HG02763 (cell line): ENCODE results near the gene S100B.

Source experiments
- ATAC-seq: cut with Tn5 transposase; IDR thresholded peaks from one replicate; pipeline ENCODE4 v1.9.1; 2021; ENCODE audit warnings: mild to moderate bottlenecking, moderate library complexity; ENCODE audit not compliant: unreplicated experiment

The S100B gene

DNA sequence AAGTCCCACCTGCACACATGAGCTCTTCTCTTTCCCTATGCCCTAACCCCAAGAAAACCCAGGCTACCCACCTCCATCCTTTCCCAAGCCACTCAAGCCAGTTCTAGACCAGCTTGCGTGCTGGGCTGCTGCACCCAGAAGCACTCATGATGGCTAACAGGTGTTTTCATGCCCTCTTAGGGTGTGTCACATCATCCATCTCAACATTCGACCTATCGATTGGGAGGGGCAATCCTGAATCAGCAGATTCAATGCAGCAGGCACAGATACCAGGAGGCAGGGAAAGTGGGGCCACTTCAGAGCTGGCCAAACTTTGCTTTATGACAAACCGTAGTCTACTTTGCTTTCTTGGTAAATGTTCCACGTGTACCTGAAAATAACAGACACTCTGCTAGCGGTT lies 24.0 kb upstream of the S100B start:
- no peak for ATAC-seq

DNA sequence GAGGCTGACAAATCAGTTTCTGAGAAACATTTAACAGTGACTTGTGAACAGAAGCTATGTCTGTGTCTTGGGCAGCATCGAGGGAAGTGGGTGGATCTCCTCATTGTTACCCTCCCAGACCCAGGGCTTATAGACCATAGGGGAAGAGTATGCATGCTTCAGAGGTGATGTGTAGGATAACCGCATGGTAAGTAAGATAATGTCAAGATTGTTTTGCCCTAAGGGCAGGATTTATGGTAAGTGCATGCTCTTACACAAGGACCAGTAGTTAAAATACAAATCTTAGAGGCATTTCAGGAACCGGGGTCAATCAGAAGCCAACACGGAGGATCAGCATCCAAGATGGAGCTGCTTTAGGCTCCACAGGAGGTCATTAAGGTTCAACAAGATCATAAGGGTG lies 22.8 kb upstream of the S100B start:
- no peak for ATAC-seq

DNA sequence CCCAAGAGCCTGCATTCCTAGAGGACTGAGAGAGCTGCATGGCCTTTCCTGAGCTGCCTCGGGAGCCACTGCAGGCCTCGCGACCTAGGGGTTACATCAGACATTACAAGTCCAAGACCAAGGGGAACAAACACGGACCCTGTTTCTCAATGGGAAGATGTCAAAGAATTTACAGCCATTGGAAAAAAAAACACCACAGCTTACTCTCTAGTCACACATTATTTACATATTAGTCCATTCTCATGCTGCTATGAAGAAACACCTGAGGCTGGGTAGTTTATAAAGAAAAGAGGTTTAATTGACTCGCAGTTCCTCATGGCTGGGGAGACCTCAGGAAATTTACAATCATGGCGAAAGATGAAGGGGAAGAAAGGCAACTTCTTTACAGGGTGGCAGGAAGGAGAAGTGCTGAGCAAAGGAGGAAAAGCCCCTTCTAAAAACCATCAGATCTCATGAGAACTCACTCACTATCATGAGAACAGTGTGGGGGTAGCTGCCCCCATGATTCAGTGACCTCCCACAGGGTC lies 22.2 kb upstream of the S100B start:
- no peak for ATAC-seq

DNA sequence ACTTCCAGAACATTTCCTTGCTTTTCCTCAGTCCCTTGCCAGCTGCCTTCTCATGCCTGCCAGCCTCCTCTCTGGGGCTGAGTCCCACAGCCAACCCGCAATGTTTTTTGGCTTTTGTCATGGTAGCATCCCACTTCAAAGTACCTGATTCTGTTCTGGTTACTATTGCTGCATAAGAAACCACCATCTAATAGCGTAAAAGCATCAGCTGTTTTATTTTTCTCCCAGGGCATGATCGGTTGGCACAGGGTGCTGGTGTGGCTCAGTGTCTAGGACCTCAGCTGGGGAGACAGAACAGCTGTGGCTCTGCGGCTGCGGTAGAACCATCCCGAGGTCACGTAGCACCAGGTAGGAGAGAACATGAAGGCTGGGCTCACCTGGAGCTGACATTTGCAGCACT lies 21.7 kb upstream of the S100B start:
- ATAC-seq = no peak

DNA sequence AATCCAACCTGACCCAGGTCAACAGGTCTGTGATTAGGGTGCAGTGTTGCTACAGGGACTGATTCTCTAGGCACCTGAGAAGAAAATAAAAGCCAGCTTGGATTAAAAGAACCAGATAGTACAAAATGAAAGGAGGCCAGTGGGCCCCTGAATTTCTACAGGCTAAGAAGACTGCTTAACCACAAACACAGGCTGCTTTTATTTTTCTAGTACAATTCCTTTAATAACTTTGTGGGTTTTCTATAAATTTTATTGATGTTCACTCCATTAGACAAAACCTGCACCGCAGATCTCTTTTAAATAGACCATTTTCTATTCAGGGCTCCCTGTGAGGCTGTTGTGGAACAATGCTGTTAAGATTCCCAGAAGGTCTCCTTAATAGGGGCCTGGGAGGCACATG lies 20.9 kb upstream of the S100B start:
- ATAC-seq = no peak

DNA sequence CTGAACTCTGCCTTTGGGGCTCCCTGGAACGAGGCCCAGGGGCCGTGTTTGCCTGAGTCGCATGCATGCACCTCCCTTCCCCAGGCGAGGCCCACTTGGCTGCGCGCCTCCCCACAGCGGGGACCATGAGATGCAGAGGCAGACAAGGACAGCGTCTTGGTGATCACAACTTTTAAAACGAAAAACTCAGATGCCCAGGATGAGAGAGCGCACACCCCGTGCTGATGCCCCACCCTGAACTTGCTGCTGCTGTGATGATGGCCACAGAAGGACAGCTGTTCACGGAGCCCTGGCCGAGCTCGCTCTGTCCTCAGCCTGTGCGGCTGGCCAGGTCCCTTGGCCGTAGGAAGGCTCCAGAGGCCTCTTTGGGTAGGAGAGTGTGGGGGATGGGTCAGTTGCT lies 19.2 kb upstream of the S100B start:
- no peak for ATAC-seq

DNA sequence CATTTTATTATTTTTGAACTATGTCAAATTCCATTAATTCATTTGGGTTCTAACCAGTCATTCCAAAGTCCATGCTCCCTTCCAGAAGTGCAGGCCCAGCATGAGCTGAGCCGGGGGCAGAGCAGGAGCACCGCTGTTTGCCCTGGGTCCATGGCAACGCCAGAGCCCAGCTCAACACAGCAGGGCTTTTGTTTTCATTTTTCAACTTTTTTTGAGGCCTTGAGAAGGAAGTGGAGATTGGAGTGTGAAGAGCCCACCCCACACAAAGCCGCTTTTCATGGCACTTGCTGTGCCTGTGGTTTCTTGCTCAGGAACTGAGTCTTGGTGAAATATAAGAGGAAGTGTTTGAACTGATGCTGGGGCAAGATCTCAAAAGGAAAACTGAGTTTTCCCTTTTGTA lies 17.3 kb upstream of the S100B start:
- no peak for ATAC-seq

DNA sequence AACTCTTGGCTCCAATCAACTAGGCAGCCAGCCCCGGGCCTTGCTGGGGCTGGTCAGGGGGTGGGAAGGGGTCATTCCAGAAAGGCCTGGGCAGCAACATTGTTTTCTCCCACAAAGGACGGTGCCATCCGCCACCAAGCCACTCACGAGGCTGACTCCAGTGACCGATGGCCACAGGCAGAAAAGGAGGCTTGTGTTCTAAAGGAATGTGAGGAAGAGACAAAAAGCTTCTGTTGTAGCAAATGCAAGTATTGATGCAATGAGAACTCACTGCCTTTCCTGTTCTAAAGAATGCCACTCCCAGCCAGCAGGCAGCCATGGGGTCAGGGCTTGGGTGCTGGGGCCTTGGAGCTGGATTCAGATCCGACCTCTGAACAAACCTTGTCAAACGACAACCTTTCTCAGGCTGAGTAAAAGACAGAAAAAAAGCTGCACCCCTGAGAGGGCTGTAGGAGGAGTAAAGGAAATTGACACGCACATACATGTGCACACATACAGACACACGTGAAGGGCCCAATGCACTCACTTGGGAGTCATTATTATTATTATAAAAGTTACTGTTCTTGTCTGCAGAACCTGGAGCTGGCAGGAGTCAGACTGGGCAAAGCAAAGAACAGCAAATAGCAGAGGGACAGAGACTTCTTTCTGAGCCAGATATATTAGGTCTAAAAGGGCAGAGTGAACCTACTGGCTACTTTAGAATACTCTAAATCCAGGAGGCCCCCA lies 16.7 kb upstream of the S100B start:
- no peak for ATAC-seq

DNA sequence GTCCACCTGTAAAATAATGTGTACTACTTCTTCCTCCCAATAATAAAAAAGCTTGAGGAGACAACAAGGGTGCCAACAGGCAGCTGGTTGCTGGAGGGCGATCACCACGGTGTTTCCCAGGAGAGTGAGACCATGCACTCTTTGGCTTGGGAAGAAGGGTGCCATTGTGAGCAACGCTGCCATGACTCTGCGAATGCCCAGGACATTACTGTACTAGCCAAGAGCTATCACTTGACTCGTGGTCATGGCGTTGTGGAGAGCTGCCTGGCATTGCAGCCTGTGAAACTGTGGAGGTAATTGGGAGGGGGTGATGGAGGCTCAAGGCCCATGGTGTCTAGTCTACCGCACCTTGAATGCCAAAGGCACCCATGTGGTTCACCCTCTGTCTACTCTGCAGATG lies 16.0 kb upstream of the S100B start:
- no peak for ATAC-seq

DNA sequence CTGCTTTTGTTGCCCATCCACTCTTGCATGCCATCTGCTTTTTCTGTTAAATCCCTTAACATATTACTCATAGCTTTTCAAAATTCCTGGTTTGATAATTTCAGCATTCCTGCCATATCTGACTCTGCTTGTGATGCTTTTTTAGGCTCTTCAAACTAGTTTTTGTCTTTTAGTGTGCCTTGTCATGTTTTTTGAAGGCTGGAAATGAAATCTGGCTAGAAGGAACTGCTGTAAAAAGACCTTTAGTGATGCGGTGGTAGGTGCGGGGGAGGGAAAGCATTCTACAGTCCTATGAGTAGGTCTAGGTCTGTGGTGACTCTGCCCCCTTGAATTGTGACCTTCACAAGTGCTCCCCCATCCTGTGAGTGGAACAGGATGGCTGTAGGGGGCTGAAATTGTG lies 15.0 kb upstream of the S100B start:
- no peak for ATAC-seq

DNA sequence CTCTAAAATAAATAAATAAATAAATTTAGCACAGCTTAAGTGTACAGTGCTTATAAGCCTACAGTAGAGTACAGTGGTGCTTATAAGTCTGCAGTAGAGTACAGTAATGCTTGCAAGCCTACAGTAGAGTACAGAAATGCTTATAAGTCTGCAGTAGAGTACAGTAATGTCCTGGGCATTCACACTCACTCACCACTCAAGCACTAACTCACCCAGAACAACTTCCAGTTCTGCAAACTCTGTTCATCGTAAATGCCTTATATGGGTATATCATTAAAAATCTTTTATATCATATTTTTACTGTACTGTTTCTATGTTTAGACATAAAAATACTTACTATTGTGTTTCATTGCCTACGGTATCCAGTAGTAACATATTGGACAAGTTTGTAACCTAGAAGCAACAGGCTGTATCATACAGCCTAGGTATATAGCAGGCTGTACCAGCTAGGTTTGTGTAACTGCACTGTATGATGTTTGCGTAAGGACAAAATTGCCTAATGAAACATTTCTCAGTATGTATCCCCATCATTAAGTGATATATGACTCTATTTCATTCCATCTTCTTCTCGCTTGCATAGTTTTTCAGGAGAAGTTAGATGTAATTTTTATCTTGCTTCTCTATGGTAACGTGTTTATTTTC lies 14.0 kb upstream of the S100B start:
- ATAC-seq = no peak

DNA sequence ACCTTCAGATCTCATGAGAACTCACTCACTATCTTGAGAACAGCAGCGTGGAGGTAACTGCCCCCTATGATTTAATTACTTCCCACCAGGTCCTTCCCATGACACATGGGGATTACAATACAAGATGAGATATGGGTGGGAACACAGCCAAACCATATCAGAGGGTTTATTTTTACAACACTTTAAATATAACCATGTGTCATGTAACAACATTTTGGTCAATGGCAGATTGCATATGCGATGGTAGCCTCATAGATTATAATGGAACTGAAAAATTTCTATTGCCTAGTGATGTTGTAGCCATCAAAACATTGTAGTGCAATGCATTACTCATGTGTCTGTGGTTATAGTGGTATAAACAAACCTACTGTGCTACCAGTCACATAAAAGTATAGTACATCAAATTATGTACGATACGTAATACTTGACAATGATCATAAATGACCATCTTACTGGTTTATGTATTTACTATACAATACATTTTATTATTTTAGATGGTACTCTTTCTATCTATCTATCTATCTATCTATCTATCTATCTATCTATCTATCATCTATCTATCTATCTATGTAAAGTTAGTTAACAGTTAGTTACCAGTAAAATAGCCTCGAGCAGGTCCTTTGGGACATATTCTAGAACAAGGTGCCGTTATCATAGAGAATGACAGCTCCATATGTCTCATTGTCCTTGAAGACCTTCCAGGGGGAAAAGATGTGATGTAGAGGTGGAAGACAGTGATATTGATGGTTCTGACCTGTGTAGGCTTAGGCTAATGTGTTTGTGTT lies 12.6 kb upstream of the S100B start:
- no peak for ATAC-seq

DNA sequence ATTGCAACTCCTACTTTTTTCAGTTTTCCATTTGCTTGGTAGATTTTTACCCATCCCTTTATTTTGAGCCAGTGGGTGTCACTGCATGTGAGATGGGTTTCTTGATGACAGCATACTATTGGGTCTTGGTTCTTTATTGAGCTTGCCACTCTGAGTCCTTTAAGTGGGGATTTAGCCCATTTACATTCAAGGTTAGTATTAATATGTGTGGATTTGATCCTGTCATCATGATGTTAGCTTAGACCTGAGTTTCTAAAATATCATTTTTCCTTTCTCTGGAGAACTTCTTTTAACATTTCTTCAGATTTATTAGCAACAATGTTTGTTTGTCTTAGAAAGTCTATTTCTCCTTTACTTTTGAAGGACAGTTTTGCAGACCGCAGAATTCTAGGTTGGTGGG lies 11.8 kb upstream of the S100B start:
- ATAC-seq = no peak

DNA sequence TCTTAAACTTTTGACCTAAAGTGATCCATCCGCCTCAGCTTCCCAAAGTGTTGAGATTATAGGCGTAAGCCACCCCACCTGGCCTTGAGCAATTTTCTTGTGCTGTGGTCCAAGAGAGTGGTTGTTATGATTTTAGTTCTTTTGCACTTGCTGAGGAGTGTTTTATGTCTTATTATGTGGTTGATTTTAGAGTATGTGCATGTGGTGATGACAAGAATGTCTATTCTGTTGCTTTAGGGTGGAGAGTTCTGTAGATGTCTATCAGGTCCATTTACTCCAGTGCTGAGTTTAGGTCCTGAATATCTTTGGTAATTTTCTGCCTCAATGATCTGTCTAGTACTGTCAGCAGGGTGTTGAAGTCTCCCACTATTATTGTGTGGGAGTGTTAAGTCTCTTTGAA lies 11.2 kb upstream of the S100B start:
- ATAC-seq = no peak

DNA sequence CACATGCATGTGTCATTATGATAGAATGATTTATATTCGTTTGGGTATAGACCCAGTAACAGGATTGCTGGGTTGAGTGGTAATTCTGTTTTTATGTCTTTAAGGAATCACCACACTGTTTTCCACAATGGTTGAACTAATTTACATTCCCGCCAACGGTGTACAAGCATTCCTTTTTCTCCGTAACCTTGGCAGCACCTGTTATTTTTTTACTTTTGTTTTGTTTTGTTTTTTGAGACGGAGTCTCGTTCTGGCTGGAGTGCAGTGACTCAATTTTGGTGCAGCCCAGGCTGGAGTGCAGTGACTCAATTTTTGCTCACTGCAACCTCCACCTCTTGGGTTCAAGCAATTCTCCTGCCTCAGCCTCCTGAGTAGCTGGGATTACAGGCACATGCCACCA lies 8.5 kb upstream of the S100B start:
- no peak for ATAC-seq

DNA sequence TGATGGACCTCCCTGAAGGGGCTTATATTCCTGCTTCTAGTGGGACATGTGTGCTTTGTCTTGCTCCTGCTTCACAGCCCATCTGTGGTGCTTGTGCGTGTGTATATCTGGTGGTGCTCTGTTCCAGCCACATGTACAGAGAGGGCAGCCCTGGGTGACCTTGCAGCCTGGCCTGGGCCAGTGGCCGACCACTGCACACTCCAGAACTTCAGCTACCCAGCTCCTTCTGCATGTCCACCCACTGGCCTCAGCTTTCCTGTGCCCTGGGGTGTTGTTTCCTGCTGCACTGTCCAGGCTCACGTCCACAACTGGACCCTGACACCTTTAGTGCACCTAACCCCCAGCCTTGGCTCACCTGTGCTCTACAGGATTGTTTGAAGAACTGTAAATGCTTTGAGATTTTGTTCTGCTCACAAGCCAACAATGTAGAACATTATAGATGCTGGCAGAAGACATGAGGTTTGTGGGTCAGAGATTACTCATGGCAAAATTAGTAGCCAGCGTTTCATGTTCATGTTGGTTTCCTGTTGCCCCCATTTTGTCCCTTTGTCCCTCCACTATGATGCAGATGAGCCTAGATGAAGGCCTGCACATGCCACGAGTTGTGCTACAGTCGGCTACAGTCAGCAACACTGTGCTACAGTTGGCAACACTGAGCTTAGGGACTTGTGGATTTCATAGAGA lies 5.3 kb upstream of the S100B start:
- ATAC-seq = no peak

DNA sequence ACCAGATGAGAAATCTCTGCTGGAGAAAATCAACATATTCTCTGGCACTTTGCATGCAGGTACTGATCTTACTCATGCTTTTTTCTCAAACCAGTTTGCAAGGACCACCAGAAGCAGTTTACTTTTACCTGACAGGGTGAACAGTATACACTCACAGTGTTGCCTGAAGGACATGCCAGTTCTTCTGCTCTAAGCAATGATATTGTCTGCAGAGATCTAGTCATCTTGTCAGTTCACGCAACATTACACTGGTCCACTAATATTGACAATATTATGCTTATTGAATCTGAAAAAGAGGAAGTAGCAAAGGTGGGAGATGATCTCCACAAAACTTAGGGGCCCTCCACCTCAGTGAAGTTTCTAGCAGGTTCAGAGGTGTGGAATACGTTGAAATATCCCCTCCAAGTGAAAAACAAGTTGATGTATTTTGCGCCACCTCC lies 3.8 kb upstream of the S100B start:
- no peak for ATAC-seq

DNA sequence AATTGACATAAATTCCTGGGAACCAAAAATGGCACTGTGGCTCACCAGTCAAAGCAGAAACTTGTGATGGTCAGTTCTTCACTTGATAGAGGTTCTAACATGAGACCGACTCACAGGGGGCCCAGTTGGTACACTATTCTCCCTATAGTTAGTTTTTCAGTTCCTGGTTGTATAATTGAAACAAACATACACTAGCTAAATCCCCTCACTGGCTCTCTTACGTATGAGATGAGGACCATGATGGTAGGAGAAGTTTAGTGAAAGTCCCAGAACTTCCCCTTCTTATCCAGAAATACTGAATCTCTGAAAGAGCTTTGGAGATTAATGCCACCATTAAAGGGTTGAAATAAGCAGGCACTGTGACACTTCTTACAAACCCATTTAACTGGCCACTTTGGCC lies 2.8 kb upstream of the S100B start:
- ATAC-seq = no peak

DNA sequence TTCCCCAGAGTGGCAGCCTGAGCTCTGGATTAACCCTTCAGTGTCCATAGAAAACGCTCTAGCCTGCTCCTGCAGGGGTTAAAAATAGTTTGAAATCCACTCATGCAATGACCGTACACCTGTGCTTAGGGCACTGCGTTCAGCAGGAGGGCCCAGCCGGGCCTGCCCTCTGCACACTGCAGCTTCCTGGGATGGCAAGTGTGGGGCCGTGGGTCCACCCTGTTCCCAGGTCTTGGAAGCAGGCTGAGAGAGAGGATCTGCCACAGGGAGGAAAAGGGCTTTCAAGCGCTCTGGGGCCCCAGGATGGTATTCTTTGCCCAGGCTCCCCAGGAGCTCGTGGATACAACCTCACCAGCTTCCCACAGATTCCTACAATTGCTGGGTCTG lies 1.5 kb upstream of the S100B start:
- ATAC-seq = no peak

DNA sequence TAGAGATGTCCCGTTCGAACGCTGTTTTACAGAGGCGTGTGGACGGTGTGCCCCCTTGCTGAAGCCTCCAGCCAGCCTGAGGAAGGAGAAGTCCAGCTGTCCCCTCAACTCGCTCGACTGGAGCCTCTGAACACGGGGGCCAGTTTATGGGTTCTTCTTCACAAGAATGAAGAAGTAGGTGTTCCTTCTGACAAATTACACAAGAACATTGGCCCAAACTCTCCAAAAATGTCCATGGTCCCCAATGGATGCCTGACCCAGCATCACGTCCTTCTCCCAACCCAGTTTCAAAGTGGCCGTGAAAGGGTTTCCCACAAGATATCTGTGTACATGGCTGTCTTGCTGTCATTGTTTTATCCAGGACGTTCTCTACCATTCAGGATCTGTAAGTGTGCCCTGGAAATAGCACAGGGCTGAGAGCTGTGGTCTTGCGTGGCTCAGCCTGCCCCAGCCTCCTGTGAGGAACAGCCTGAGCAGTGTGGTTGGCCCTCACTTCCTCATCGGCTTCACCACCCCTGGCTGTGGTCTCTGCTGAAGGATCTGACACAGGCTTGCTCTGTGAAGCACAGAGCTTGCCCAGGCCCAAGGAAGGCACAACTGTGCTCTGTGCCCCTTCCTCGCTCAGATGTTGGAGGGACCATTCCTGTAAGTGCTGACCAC lies 1.0 kb upstream of the S100B start:
- ATAC-seq = no peak
